CD14-positive monocyte (primary cell): ENCODE measurements around the gene GREB1. TPM values are rescaled to one million over a fixed set of nuclear protein-coding genes. Genes with fewer than 3 reads are reported as not detected.

Experiments used
- DNase-seq, 3 donors: peaks; one replicate each; pipeline ENCODE4 v3.0.0-alpha.2; 2011 to 2022
- H2AFZ ChIP-seq: 2 replicates; pipeline ENCODE4 v1.6.0; 2012; ENCODE audit warnings: mild to moderate bottlenecking, low read depth, low read length, inconsistent platforms; ENCODE audit not compliant: insufficient read depth, poor library complexity, severe bottlenecking
- H3K27ac ChIP-seq, 2 donors: 1 replicate in 1 of 2; 2 replicates in 1 of 2; pipeline ENCODE4 v1.5.1; 2012 to 2013; ENCODE audit warnings: low read length in 2 of 2, control low read depth in 1 of 2, inconsistent platforms in 1 of 2, low read depth in 1 of 2, mild to moderate bottlenecking in 1 of 2
- H3K27me3 ChIP-seq, 2 donors: one replicate each; pipeline versions ENCODE4 v1.6.0 to v1.6.1; 2011 to 2013; ENCODE audit warnings: low read length in 2 of 2; ENCODE audit not compliant: control insufficient read depth in 2 of 2, insufficient read depth in 2 of 2
- H3K36me3 ChIP-seq, 2 donors: replicated peaks in 1 of 2; 1 replicate in 1 of 2; 2 replicates in 1 of 2; pipeline versions ENCODE4 v1.5.1 to v1.6.1; 2012 to 2013; ENCODE audit warnings: low read length in 2 of 2, control low read depth in 1 of 2, inconsistent platforms in 1 of 2, mild to moderate bottlenecking in 1 of 2; ENCODE audit not compliant: insufficient read depth in 2 of 2, control insufficient read depth in 1 of 2
- H3K4me1 ChIP-seq, 2 donors: 1 replicate in 1 of 2; 2 replicates in 1 of 2; pipeline versions ENCODE4 v1.5.1 to v1.6.1; 2012 to 2013; ENCODE audit warnings: low read length in 2 of 2, control low read depth in 1 of 2, inconsistent platforms in 1 of 2, mild to moderate bottlenecking in 1 of 2, moderate library complexity in 1 of 2; ENCODE audit not compliant: insufficient read depth in 2 of 2, control insufficient read depth in 1 of 2
- H3K4me2 ChIP-seq: replicated peaks from 2 replicates; pipeline ENCODE3; 2012; ENCODE audit warnings: low read length, moderate library complexity, mild to moderate bottlenecking; ENCODE audit not compliant: poor library complexity, severe bottlenecking; ENCODE audit errors: extremely low read depth
- H3K4me3 ChIP-seq, 3 experiments: fragments of 200-600 bp in 1 of 3; sonication (generic) in 1 of 3; replicated peaks in 1 of 3; 1 replicate in 2 of 3; 2 replicates in 1 of 3; pipeline ENCODE4 v1.5.1; 2011 to 2013; ENCODE audit warnings: low read length in 3 of 3, mild to moderate bottlenecking in 3 of 3, control low read depth in 2 of 3, low read depth in 2 of 3, inconsistent platforms in 1 of 3, moderate library complexity in 1 of 3
- H3K79me2 ChIP-seq: 2 replicates; pipeline ENCODE4 v1.6.0; 2012; ENCODE audit warnings: mild to moderate bottlenecking, control low read depth, inconsistent platforms, low read length, moderate library complexity; ENCODE audit not compliant: insufficient read depth
- H3K9ac ChIP-seq: 2 replicates; pipeline ENCODE4 v1.6.0; 2017; ENCODE audit warnings: low read length, mild to moderate bottlenecking; ENCODE audit not compliant: insufficient read depth, poor library complexity, severe bottlenecking
- H3K9me3 ChIP-seq, 2 donors: replicated peaks in 1 of 2; 1 replicate in 1 of 2; 2 replicates in 1 of 2; pipeline versions ENCODE4 v1.5.1 to v1.6.1; 2012 to 2013; ENCODE audit warnings: low read length in 2 of 2, control low read depth in 1 of 2; ENCODE audit not compliant: control insufficient read depth in 1 of 2, insufficient read depth in 1 of 2
- H4K20me1 ChIP-seq: 2 replicates; pipeline ENCODE4 v1.6.0; 2012; ENCODE audit warnings: mild to moderate bottlenecking, low read length, control low read depth, moderate library complexity; ENCODE audit not compliant: insufficient read depth
- H3K27ac Mint-ChIP-seq, 7 donors: one replicate each; pipeline ENCODE4 v1.8.0; 2020; ENCODE audit warnings: mild to moderate bottlenecking in 7 of 7, mixed read lengths in 7 of 7, moderate library complexity in 6 of 7, inconsistent platforms in 2 of 7
- H3K27me3 Mint-ChIP-seq, 3 donors: one replicate each; pipeline ENCODE4 v1.8.0; 2021 to 2022; ENCODE audit warnings: low read depth in 3 of 3, mild to moderate bottlenecking in 3 of 3, mixed read lengths in 3 of 3, moderate library complexity in 3 of 3, inconsistent platforms in 1 of 3
- H3K36me3 Mint-ChIP-seq, 2 donors: one replicate each; pipeline ENCODE4 v1.8.0; 2020; ENCODE audit warnings: mixed read lengths in 2 of 2, inconsistent platforms in 1 of 2, mild to moderate bottlenecking in 1 of 2
- H3K4me1 Mint-ChIP-seq: one replicate; pipeline ENCODE4 v1.8.0; 2020; ENCODE audit warnings: mild to moderate bottlenecking, mixed read lengths
- H3K4me3 Mint-ChIP-seq, 2 donors: one replicate each; pipeline ENCODE4 v1.8.0; 2020; ENCODE audit warnings: mild to moderate bottlenecking in 2 of 2, mixed read lengths in 2 of 2, moderate library complexity in 1 of 2
- H3K9me3 Mint-ChIP-seq, 7 donors: one replicate each; pipeline ENCODE4 v1.8.0; 2020 to 2022; ENCODE audit warnings: mixed read lengths in 7 of 7, mild to moderate bottlenecking in 6 of 7, moderate library complexity in 6 of 7, inconsistent platforms in 2 of 7
- CTCF ChIP-seq: fragments of 200-600 bp; IDR thresholded peaks from one replicate; pipeline ENCODE4 v1.8.0; 2022; ENCODE audit warnings: antibody characterized with exemption, mild to moderate bottlenecking
- WGBS: methylation state at CpG from one replicate; pipeline ENCODE4 v1.1.5; 2013; ENCODE audit warnings: missing lambda C conversion rate; ENCODE audit not compliant: insufficient coverage; 5-methylcytosine and 5-hydroxymethylcytosine counted together
- intact Hi-C, 2 donors: fragments of 100-400 bp; cut with micrococcal nuclease; formaldehyde crosslinking; loops; one replicate each; pipeline versions ENCODE4 v1.15.0 to v1.15.1; 2023
- polyA plus RNA-seq, 3 donors: library from polyadenylated mRNA; depleted of rRNA in 1 of 3; unstranded in 2 of 3; stranded (reverse) in 1 of 3; fragments of 300-500 nt in 2 of 3; fragments of >200 nt in 1 of 3; fragmentation: Illumina TruSeq in 2 of 3; gene quantifications; 1 replicate in 2 of 3; 2 replicates in 1 of 3; pipeline ENCODE4 v1.2.3, GENCODE V29; 2012 to 2021

GREB1 gene
- polyA plus RNA-seq, 3 donors = not detected

DNA sequence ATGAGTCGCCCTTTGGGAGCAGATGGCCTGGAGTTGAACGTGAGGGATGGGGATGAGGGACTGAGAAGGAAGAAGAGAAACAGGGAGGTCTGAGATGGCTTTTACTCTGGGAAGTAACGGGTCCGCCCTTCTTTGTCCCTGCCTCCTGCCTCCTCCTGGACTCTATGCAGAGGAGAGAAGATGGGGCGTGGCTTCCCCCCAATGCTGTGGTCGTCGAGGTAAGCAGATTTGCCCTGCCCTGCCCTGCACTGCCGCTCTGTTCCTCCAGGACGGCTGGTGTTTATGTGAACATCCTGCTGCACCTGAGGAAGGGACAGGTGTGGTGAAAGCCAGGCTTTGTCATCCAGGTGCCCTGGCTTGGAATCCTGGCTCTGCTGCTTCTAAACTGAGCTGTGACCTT, 149.6 kb downstream of the GREB1 start:
- intact Hi-C loops = no loop called here
- peaks cover 0 to under 1% of the 10 kb centered on the region in 2 donors for H3K27me3 ChIP-seq
- H3K79me2 ChIP-seq = no peaks in the 10 kb centered on the region
- H3K36me3 ChIP-seq = no peaks in the 10 kb centered on the region
- H3K4me1 ChIP-seq = peaks cover 10 to 13% of the 10 kb centered on the region in 2 donors
- no peaks in the 10 kb centered on the region for H3K9me3 ChIP-seq
- Mint-ChIP-seq H3K27ac (peak overlapping the region in 1 of 7 donors; percentile 9), H3K9me3 (peaks cover 0 to 4% (median 0%) of the 10 kb centered on the region in 7 donors), H3K27me3 (peaks cover 17 to 31% (median 19%) of the 10 kb centered on the region in 3 donors), H3K4me1 (peaks cover 12% of the 10 kb centered on the region), H3K36me3 (no peaks in the 10 kb centered on the region), H3K4me3 (no peak overlapping the region)
- WGBS = 70% methylated on average over 9 of the region's 9 CpGs
- no peak overlapping the region for H3K9ac ChIP-seq
- H2AFZ ChIP-seq = no peak overlapping the region
- no peaks in the 10 kb centered on the region for H4K20me1 ChIP-seq
- H3K4me2 ChIP-seq = no peak overlapping the region
- no peak for TF ChIP-seq CTCF
- no peak overlapping the region for H3K27ac ChIP-seq
- H3K4me3 ChIP-seq = no peak overlapping the region
- no peak for DNase-seq

- Histone ChIP-seq H3K79me2 (no peaks in the 10 kb centered on the region), H2AFZ (no peak overlapping the region), H3K9me3 (no peaks in the 10 kb centered on the region), H4K20me1 (no peaks in the 10 kb centered on the region), H3K4me1 (peaks cover 15 to 18% of the 10 kb centered on the region in 2 donors), H3K36me3 (no peaks in the 10 kb centered on the region), H3K4me2 (no peak overlapping the region), H3K4me3 (no peak overlapping the region), H3K9ac (no peak overlapping the region), H3K27ac (no peak overlapping the region), H3K27me3 (no peaks in the 10 kb centered on the region)
- peaks cover 0 to 4% (median 0%) of the 10 kb centered on the region in 7 donors for H3K9me3 Mint-ChIP-seq
- H3K27me3 Mint-ChIP-seq = peaks cover 15 to 27% (median 17%) of the 10 kb centered on the region in 3 donors
- H3K4me3 Mint-ChIP-seq = no peak overlapping the region
- 100% methylated on average over 1 of the region's 4 CpGs for WGBS
- peaks cover 17% of the 10 kb centered on the region for H3K4me1 Mint-ChIP-seq
- intact Hi-C loops = no loop called here
- no peak for DNase-seq
- no peak for TF ChIP-seq CTCF
- no peaks in the 10 kb centered on the region for H3K36me3 Mint-ChIP-seq
- H3K27ac Mint-ChIP-seq = no peak overlapping the region
Observed at GRCh38 chr2:11683966-11684365, 150.1 kb downstream of the GREB1 start.
